NK-92 (cell line): ENCODE data around the gene APBB1.
"Not testable (repeated sequence)": the region's sequence is repeated elsewhere in the genome, so short reads cannot be mapped to it uniquely, and the experiment has no call there.

Experiments used
- DNase-seq: peaks from one replicate; lab custom pipeline; 2025; ENCODE audit not compliant: unreplicated experiment; lab: John Stamatoyannopoulos, UW

APBB1 gene

DNA sequence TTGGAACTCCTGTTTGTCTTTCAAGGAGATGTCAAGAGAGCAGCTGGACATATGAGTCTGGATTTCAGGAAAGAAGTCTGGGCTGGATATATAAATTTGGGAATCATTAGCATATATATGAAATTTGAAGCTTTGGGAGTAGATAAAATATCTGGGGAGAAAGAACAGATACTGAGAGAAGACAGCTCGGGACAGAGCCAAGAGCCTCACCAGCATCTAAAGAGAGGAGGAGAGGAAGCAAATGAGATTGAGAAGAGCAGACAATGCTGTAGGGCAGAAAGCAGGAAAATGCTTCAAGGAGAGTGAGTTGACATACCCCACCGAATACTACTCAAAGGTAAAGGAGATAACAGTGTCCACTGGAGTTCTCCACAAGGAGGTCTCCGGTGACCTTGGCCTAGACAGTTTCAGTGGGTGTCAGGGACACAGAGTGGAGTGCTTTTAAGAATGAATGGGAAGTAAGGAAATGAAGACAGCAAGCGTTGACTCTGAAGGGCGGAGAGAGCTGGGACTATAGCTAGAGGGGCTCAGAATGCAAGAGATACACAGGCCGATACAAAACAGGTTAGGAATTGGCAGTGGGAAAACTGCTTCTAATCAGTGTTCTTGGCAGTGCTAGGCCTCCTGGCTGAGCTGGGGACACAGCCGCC is 862 bp downstream of the APBB1 start:
- no peak for DNase-seq

DNA sequence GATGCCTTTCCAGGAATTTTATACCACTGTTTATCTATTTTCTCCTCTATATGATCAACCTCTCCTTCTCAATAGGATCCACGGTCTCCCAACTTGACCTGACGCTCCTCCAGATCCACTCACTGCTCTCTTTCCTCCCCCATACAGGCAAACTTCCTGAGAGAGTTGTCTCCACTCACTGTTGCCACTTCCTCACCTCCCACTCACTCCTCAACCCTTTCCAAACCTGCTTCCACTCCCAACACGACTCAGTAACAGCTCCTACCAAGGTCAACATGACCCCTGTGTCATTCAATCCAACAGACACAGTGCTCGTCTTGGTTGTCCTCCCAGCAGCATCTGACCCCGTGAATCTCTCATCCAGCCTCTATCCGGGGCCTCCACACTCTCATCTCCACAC is 3.1 kb downstream of the APBB1 start:
- no peak for DNase-seq

DNA sequence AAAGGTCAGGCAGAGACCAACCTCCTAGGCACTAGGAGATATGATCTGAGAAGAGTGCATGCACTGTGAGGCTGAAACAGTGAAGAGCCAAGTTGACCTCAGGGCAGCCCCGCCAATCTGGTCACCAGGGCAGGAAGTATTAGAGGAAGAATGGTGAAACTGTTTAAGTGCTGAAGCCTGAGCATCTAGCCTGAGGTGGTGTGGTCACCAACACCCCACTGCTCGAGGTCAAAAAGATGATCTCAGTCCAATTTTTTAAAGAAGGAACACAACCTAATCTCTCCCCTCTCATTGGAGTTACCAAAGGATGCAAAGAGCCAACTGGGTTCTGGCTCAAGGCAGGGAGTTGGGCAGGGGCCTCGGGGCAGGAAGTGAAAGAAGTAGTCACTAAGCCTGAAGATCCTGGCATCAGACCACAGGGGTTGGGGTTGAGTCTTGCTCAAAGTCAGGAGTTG is 4.0 kb downstream of the APBB1 start:
- no peak for DNase-seq

DNA sequence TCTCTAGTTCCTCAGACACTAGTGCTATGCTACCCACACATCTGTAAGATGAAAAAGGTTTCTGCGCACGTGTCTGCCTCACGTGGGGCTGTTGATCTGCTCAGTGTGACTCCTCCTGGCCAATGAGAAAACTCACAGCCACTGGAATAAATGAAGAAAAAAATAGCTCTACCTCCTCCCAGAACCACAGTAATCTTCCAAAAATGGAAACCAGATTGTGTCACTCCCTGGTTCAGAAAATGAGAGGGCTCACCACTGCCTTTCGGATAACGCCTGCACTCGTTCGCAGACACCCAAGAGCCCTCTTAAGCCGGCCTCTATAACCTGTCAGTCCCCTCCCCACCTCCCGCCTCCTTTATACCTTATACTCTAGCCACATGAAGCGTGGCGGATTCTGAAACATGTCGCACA is 5.1 kb downstream of the APBB1 start:
- no peak for DNase-seq

DNA sequence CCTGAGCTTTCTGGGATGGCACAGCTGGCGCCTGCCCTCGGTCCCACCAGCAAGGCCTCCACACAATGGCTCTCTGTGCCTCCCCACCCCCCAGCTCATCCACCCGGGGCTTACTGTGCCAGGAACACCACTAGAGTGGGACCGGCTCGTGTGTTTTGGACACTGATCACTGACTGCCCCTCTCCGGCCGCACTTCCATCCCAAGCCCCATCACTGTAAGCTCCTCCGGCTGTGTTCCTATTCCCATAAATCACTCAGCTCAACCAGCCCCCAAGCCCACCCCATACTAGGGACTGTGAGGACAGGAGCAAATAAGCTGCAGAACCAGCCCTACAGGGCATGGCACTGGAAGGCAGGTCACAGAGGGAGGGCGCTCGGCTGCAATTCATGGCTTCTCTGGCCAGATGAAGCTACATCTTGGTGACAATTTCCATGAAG is 7.3 kb downstream of the APBB1 start:
- no peak for DNase-seq

DNA sequence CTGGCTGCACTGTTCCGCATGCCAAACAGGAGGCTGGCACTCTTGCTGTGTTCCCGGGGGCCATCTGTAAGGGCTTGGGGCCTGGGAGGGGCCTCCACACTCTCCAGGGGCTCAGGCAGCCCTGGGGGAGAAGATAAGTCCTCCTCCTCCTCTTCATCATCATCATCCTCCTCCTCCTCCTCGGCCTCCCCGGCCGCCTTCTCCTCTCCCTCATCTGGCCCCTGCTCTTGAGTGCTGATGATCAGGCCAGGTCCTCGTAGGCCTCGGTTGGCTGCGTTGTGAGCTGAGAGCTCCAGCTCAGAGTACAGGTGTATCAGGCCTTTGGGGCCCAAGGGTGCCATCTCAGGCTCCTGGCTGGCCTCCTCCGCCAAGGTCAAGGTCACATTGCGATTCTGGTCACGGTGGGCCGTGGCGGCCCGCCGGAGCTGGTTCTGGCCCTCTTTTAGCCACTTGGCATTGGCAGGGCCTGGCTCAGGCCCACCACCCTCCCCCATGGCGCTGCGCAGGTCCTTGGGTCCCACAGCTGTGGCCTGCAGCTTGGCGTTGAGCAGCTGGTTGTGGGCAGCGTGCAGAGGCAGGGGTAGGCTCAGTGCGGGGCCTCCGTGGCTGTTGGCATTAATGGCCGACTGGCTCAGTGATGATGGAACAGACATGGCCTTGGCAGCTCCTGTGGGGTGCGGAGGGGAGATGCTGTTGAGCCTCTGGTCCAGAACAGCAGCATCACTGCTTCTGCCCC is 8.0 kb downstream of the APBB1 start:
- DNase-seq, result no peak

DNA sequence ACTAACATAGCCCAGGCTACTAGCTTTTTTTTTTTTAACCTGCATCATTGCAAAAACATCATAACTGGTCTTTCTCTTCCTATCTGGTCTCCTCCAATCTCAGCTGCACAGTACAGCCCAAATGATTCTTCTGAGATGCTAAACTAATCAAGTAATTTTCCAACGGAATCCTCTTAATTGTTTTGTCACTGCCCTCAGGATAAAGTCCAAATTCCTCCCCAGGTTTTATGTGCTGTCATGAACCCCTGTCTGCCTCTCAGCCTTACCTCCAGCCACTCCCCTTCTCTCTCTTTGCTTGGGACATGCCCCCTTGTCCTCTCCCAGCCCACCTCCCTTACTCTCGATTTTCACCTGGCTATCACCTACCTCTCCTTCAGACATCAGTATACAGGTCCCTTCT is 12.5 kb downstream of the APBB1 start:
- DNase-seq, result no peak

DNA sequence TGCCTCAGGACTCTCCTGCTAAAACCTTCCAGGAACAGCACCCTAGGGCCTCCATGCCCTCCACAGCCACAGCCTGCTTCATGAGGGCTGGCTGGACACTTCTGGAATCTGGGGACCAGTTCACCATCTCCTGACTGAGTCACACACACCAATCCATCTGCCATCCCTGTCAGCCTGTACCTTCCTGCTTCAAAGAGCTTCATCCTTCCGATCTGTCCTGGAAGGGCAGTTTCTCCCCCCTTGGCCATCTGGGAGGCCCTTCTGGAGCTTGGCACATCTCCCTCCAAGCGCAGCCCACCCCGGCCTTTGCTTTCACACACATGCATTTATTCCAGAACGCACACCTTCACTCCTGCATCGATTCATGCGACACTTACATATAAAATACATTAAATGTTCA is 13.0 kb downstream of the APBB1 start:
- no peak for DNase-seq

DNA sequence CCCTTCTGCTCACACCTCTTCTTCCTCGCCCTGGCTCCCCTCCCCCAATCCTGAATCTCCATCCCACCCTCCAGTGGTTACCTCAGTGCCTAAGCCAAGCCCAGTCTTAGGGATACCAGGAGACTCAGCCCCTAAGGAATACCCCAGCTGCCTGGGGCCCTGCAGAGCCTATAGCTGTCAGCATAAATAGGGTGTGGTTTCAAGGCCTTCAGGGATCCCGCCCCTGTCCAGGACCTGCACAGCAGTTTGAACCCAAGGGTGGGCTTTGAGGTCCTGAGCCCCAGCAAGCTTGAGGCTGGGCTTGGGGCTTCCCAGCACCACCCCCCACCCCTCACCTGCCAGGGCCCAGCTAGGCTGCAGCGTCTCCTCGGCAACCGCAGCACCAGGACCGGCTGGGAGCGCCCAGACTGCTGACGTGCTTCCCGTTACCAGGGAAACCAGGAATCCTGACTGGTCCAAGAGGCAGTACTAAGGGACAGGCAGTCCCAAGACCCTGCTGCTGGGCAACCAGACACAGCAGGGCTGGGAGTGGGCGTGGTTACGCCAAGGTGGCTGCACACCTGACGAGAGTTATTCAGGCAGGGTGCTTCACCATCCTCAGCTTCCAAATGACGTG is 13.7 kb downstream of the APBB1 start:
- DNase-seq, result no peak

DNA sequence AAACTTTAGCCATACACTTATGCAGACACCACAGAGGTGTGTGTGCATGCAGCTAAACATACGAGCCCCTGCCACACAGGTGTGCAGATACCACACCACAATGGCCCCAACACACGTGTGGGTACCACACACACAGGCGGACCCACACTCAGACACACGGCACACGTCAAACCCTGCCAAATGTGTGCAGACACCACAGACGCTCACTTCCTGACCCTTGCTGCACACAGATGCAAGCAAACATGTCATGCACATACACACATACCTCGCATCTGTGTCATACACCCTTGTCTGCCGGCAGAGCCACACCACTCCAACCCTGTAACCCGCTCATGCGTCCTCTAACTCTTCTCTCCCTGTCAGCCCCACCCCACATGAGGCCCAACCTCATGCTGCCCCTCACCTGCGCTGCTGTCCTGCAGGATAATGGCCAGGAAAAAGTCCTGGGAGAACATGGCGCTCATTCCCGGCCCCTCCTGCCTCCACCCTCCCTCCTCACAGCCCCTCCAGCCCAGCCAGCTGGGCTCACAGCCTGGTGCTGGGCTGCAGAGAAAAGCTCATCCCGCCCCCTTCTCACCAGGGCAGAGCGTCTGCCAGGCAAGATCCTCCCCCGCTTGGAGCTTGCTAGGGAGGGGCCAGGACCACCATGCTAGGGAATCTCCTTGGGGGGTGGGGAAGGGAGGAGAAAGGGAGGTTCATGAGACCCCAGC is 14.4 kb downstream of the APBB1 start:
- no peak for DNase-seq

DNA sequence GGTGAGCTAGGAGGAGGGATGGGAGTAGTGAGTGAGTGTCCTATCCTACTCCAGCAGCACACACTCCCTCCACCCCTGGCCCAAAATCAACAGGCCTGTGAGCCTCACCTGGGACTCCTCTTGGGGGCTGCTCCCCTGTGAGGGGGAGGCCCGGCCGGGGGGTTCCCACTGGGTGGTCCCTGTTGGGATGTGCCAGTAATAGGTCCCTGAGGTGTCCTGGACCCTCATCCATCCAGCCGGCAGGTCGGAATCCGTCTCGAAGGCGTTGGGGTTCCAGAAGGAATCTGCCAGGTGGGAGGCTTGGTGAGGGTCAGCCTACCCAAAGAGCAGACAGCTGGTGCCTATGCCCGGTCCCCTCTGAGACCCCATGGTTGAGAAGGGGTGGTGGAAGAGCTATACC is 15.4 kb downstream of the APBB1 start:
- no peak for DNase-seq

DNA sequence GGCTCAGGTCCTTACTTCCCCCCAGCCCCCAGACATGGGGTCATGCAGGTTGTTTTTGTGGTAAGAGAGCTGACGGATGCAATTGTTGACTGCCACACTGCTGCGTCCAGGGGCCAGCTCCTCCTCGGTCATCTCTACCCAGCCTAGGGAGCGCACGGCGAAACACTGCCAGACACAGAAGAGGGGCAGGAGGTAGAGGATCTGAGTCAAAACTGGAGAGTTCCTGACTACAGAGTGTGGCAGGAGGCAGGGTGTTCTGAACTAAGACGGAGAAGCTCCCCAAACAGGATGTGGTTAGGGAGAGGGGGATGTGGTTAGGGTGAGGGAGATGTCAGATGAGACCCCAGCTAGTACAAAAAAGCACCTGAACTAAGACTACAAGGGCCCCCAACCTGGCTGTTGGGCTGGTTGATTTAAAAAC is 16.3 kb downstream of the APBB1 start:
- peak; percentile 43 for DNase-seq

DNA sequence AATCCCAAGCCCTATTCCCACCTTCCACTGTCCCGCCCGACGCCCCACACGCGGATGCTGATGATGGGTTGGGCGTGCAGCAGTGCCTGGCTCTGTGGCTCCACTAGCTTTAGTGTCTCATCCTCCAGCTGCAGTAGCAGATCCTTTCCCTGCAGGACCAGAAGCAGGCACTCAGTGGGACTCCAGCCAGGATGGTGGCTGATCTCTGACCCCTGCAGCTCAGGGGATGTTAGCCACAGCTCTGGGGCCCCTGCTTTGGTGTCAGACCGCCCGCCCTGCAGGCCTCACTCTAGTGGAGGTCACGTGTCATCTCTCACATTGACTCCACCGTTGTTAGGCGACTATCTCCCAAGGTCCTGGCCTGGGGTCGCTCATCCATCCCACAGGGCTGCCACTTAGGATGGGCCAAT is 16.8 kb downstream of the APBB1 start:
- DNase-seq, result no peak

DNA sequence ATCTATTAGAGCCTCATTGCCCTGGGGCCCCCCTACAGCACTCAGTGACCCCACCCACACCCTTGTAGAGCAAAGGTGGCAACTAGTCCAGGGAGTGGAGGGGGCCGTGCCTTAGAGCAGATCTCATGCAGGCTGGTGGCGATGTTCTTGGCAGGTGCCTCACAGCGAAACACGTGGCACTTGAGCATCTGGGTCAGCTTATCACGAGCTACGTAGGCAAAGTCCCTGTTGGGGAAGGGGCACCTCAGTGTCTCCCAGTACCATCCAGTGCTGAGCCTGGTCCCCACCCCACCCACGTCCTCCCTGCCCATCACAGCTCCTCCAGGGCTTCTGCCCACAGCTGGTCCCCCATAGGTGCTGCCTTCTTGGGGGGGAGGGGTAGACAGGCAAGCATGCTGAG is 17.4 kb downstream of the APBB1 start:
- DNase-seq, result no peak

DNA sequence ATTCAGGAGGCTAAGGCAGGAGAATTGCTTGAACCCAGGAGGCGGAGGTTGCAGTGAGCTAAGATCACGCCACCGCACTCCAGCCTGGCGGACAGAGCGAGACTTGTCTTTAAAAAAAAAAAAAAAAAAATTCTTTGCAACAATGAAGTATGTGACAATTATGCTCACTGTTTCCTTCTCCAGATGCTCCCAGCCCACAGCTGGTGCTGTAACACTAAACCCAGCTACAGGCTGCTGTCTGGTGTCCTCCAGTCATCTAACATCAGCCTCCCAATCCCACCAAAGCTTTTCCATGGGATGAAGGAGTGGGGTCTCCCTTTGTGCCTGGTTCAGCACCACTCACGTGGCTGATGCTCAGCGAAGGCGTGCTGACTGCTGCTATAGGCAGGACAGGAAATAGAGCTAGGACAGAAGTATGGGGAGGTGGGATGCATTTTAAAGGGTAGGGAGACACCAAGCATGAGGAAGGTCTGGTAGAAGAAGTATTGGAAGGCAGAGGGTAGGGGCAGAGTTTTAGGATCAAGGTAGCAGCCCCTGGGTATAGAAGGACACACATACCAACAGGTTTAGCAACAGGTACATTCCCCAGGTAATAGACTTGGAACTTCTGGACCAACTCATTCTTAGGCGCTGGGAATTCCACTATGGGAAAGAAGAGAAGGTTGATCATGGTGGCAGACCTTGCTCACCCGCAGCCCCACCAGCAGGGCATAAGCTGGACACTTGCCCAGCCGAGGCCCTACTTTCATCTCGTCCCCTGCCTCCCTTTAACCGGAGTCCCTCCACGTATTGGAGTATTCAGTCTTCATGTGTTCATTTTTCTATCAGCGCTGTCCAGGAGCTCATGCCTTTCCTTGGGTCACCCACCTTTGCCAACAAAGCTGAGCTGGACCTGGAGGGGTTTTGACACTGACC is 18.2 kb downstream of the APBB1 start:
- no peak for DNase-seq

DNA sequence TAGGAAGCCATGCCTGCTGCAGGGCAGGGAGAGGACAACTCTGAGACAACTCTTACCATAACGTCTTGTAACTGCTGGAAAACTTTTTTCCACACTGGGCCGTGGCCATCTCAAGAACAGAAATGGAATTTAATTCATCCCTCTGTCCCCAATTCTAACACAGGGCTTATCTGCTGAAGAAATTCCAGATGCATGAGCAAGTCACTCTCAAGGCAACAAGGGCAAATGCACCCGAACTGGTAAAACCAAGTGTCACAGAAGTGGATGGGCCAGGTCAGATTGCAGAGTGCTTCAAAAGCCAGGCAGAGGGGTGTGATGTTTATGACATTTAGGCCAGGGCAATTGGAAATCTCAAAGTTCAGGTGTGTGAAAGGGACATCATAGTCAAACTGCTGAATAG is 21.3 kb downstream of the APBB1 start:
- no peak for DNase-seq

DNA sequence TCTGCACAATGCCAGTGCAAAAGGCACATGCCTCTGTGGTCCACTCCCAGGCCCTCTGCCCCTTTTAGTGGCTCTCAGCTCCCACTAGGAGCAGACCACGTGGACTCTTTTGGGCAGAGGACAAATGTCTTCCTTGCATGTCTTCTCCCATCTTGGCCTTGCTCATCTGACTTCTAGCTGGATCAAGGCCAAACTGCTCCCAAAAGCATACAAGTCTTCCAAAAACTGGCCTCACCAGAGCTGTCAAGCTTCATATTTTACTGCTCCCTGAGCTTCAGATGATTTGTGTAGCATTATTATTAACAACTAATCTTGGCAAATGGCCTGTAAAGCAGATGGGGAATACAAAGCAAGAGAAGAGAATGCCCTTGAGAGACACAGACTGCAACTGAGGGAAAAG is 21.7 kb downstream of the APBB1 start:
- no peak for DNase-seq

DNA sequence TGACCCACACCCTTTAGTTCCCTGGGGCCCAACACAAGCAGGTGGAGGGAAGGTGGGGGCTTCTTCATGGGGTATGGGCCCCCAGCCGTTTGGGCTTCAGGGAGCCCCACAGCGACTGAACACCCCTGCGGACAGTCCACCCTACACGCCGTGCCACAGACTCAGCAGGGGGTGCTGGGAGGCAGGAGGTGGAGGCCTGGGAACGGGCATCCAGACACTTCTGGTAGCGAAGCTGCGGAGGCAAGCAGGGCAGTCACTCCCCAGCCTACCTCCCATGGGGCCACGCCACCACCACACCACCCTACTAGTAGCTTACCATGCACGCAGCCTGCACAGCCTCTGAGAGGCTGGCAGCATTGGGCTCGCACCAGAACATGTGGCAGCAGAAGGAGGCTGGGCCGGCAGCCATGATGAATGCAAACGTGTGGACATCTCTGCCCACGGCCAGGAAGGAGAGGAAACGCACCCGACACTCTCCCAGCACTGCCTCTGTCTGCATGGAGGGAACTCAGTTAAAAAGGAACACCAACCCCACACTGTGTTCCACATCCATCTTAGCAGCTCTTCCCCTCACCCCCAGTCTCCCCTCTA is 23.3 kb downstream of the APBB1 start:
- DNase-seq, result no peak

DNA sequence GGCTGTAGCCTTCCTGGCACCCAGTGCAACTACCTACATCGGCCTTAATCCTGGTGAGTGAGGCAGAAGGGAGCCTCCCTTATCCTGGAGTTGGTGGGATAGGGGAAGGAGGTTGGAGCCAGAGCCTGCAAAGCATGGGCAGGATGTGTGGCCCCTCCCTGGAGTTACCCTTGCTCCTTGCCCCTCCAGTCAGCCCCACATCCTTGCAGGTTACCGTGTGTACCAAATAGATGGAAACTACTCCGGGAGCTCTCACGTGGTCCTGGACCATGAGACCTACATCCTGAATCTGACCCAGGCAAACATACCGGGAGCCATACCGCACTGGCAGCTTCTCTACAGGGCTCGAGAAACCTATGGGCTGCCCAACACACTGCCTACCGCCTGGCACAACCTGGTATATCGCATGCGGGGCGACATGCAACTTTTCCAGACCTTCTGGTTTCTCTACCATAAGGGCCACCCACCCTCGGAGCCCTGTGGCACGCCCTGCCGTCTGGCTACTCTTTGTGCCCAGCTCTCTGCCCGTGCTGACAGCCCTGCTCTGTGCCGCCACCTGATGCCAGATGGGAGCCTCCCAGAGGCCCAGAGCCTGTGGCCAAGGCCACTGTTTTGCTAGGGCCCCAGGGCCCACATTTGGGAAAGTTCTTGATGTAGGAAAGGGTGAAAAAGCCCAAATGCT is 24.8 kb downstream of the APBB1 start:
- DNase-seq, result no peak

DNA sequence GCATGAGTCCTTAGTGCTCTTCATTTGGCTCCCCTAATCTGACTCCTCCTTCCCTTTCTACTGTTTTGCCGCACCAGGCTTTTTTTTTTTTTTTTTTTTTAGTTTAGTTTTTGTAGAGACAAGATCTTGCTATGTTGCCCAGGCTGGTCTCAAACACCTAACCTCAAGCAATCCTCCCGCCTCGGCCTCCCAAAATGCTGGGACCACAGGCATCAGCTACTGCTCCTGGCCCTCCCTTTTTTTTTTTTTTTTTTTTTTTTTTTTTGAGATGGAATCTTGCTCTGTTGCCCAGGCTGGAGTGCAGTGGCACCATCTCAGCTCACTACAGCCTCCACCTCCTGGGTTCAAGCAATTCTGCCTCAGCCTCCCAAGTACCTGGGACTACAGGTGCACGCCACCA is 26.6 kb downstream of the APBB1 start:
- DNase-seq, result not testable (repeated sequence)
